ENCODE results near the gene TRPV6.

The TRPV6 gene

DNA sequence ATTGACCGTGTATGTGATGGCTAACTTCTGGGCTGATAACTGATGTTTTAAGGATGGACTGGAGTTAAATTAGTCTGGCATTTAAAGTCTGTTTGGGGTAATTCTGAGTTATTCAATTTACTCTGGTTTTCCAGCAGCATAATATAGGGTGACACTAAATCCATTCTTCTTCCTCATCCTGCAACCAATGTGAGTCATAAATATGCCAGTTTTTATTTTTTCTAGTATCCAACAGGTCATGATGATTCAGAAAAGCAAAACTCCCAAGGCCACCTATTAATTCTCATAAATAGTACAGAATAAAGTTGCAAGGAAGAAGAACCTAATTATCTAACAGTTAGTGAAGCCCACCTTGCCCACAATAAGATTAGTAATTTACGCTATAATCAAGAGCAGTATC, 38.2 kb downstream of the TRPV6 start:
- no peak for DNase-seq

DNA sequence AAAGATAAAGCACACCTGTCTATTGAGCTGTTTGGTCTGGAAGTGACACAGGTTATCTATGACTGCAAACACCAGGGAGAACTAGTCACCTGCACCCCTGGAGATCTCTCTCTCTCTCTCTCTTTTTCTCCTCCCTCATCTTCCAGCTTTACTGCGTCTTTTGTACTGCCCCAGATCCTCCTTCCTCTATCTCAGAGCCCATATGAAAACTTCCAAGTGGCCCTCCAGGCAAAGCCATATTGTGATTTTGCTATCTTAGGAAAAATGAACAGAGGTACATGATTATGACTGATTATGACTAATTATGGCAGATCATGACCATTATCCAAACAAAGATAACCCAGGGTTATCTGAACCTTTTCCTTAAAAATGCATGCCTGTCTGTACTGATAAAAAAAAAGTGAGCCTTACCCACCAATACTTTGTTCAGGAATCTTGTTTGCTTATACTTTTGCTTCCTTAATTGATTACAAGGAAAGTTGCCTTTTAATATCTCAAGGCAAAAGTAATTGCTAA, 43.2 kb downstream of the TRPV6 start:
- no peak for DNase-seq

DNA sequence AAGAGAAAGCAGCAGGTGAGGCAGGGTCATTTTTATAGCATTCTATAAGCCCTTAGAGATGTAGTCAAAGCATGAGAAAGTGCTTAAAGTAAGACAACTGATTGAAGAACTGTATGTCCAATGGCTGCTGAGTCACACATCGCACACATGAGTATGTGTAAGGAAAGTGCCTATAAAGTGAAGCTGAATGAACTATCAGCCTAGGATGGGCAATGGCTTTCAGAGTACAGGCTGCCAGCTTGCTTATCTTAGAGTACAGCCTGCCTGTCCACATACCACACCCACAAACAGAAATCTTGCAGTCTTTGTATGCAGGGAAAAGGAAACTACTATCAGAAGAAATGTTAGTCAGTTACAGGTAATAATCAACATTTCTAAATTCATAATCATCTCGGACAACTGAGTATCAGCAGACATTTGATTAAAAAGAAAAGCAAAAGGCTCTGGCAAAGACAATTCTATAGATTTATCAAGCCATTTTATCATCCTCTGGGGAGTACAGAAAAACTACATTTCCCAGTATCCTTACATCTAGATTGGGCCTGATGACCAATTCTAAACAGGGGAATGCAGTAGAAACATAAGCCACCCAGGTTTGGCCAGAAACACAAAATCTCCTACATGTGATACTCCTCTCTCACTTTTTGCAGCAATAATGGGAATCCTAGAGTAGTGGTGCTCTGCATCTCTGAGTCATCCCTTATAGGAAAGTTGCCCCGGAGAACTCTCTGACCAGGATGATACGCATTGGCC, 46.9 kb downstream of the TRPV6 start:
- no peak for DNase-seq

DNA sequence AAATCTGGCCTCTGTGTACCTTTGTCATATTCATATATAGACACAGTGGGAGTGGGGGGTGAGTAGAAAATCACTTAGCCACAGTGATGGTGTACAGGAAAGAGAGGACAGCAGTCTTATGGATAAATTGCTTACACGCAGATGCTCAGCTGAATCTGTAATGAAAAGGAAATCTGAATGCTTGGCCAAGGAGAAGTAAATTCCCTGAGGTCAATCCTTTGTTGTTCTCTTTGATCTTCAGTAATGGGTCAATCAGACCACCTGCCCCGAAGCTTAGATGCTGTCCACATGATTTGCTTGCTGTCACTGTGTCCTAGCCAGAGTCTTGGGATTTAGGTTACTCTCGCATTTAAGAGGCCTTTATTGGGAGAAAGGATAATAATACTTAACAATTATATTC, 49.1 kb downstream of the TRPV6 start:
- DNase-seq = no peak

DNA sequence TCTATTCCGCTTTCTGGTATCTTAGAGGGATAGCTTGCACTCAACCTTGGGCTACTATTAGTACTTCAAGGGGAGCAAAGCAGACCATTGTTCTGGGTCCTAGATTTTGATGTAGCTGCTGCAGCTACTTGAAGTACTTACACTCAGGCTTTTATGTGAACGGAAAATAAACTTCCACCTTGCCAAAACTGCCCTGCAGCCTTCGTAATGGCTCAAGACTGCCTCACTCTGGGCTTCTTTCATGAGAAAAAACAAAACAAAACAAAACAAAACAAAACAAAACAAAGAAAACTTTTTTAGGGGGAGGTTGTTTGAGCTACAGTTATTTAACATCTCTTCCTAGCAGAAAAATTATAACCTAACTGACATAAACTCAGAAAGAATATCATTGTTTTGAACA, 50.1 kb downstream of the TRPV6 start:
- no peak for DNase-seq

DNA sequence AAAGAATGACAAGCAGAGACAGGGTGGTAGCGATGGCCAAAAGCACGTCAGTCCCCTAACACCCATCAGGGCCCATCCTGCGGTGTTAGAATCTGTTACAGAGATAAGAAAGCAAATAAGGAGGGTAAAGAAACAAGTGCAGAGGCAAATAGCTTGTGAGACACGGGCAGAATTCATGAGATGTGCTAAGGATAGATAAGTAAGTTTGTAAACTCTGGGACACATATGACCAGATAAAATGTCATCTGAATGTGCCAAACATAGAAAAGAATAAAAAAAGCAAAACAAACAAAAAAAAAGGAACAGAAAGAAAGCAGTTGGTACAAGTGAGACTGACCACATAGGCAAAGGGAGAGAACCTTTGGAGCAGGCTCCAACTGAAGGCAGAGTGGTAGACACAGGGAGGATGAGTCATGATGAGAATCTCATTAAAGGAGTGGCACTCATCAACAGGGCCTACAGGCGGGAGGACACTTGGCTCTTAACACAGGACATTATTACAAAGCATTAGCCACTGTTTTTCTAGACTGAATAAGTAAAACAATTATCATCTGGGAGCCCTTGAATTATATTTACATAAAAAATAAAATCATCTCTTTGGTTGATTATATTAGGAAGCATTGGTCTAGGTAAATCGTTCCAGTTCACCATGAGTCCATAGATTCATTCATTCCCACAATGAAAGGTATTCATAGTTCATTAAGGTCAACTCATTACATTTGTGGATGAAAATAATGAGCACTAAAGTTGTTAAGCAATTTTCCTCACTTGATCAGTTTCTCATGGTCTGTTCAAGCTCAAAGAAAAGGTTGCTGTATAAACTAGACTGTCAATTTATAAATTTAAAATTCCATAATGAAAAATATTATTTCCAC, 52.1 kb downstream of the TRPV6 start:
- DNase-seq = no peak

DNA sequence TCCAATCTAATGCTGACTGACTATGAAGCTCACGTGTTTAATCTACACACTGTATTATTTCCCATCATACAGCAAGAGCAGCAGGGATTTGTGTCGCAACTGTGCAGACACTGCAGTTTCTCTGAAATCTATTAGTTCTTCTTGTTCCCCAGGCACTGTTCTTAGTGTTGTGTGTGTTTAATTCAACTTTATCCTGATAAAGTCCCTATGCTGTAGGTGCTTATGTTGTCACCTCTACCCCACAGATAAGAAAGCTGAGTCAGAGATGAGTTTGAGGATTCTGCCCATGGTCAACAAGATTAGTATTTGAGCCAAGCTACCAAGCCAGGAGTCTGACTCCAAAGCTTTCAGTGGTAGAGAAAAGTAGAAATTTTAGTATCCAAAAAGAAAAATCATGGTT, 53.1 kb downstream of the TRPV6 start:
- no peak for DNase-seq

DNA sequence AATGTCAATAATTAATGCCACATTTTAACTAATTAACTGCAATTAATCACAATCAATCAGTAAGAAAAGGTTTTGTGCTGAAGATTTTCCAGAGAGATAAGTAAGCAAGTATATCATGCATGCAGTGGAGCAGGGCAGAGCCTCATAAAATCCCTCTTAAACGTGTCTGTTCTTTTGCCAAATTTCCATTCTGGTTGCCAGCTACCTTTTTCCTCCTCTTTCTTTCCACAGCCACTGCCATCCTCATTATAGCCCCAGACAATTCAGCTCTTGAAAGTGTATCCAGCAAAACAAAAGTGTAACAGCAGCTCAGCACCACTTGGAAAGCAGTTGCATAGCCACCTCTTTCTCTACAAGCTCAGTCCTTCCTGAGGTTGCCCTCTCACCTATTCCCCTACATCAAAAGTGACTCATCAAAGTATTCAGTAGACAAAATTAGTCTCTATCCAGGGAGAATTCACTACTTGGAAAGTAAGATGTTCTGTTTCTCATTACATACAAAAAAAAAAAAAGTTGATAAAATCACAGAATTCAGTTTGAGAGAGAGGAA, 57.5 kb downstream of the TRPV6 start:
- no peak for DNase-seq

DNA sequence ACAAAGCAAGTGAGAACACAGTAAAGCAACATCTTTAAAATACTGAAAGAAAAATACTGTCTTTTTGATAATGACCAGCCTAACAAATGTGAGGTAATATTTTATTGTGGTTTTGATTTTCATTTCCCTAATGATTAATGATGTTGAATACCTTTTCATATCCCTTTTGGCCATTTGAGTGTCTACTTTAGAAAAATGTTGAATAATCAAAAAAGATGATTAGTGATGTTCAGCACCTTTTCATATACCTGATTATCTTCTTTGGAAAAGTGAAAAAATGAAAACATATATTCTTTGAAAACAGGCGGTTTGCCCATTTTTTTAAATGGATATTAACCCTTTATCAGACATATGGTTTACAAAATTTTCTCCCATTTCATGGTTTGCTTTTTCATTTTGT, 62.8 kb downstream of the TRPV6 start:
- no peak for DNase-seq
